HepG2 (cell line): ENCODE data around the gene ALPK3. TPM values are rescaled to one million over a fixed set of nuclear protein-coding genes. Genes with fewer than 3 reads are reported as not detected.

ENCODE experiments used
- CBFB ChIP-seq: sonication (generic); formaldehyde crosslinking; IDR thresholded peaks from 2 replicates; pipeline ENCODE4 v1.4.0; 2020; ENCODE audit warnings: missing genetic modification reagents
- CHCHD3 ChIP-seq: sonication (generic); formaldehyde crosslinking; IDR thresholded peaks from 2 replicates; pipeline ENCODE4 v1.8.0; 2022; ENCODE audit warnings: mild to moderate bottlenecking, missing genetic modification reagents, moderate library complexity
- FOXK2 ChIP-seq: fragments of 450-650 bp; IDR thresholded peaks from 2 replicates; pipeline ENCODE4 v1.6.1; 2016
- KLF13 ChIP-seq: sonication (generic); formaldehyde crosslinking; IDR thresholded peaks from 2 replicates; pipeline ENCODE4 v1.4.0; 2020; ENCODE audit warnings: mild to moderate bottlenecking, missing genetic modification reagents
- MIXL1 ChIP-seq: IDR thresholded peaks from 2 replicates; pipeline ENCODE4 v1.6.1; 2016
- NAIF1 ChIP-seq: sonication (generic); formaldehyde crosslinking; IDR thresholded peaks from 2 replicates; pipeline ENCODE4 v1.5.0; 2020; ENCODE audit warnings: mild to moderate bottlenecking, missing genetic modification reagents, borderline replicate concordance
- NFAT5 ChIP-seq: sonication (generic); formaldehyde crosslinking; IDR thresholded peaks from 2 replicates; pipeline ENCODE4 v1.4.0; 2020; ENCODE audit warnings: missing genetic modification reagents
- POGZ ChIP-seq: sonication (generic); formaldehyde crosslinking; IDR thresholded peaks from 2 replicates; pipeline ENCODE4 v1.4.0; 2020; ENCODE audit warnings: mild to moderate bottlenecking, missing genetic modification reagents
- TRAFD1 ChIP-seq: sonication (generic); formaldehyde crosslinking; IDR thresholded peaks from 2 replicates; pipeline ENCODE4 v1.5.1; 2020; ENCODE audit warnings: missing genetic modification reagents, mild to moderate bottlenecking, borderline replicate concordance
- ZEB1 ChIP-seq: IDR thresholded peaks from 2 replicates; pipeline ENCODE4 v1.6.1; 2012; ENCODE audit warnings: mild to moderate bottlenecking, low read depth, inconsistent platforms; ENCODE audit not compliant: insufficient replicate concordance
- ZNF121 ChIP-seq: sonication (generic); formaldehyde crosslinking; IDR thresholded peaks from 2 replicates; pipeline ENCODE4 v1.5.0; 2020; ENCODE audit warnings: mild to moderate bottlenecking, missing genetic modification reagents
- ZNF414 ChIP-seq: sonication (generic); formaldehyde crosslinking; IDR thresholded peaks from 2 replicates; pipeline ENCODE4 v1.5.0; 2020; ENCODE audit warnings: missing genetic modification reagents
- ZNF691 ChIP-seq: sonication (generic); formaldehyde crosslinking; IDR thresholded peaks from 2 replicates; pipeline ENCODE4 v1.4.0; 2020; ENCODE audit warnings: missing genetic modification reagents, low read depth, mild to moderate bottlenecking, borderline replicate concordance
- ZNF879 ChIP-seq: sonication (generic); formaldehyde crosslinking; IDR thresholded peaks from 2 replicates; pipeline ENCODE4 v1.8.1; 2023; ENCODE audit warnings: missing genetic modification reagents
- ZNF883 ChIP-seq: sonication (generic); formaldehyde crosslinking; IDR thresholded peaks from 2 replicates; pipeline ENCODE4 v1.5.1; 2020; ENCODE audit warnings: mild to moderate bottlenecking, missing genetic modification reagents; ENCODE audit errors: not compliant biosample characterization
- ZSCAN25 ChIP-seq: sonication (generic); formaldehyde crosslinking; IDR thresholded peaks from 2 replicates; pipeline ENCODE4 v1.8.0; 2022; ENCODE audit warnings: mild to moderate bottlenecking, missing genetic modification reagents
- polyA plus RNA-seq, 8 experiments: library from polyadenylated mRNA; depleted of rRNA in 3 of 8; stranded (reverse) in 7 of 8; unstranded in 1 of 8; fragments of >200 nt; fragmentation: Illumina TruSeq in 4 of 8; extraction: Trizol in 4 of 8; gene quantifications; 2 replicates each; pipeline versions ENCODE4 v1.2.1 to v1.2.3, GENCODE V29; 2011 to 2016; ENCODE audit warnings: low read depth in 4 of 8, missing spikeins in 1 of 8, mixed read lengths in 1 of 8; ENCODE audit not compliant: insufficient read depth in 1 of 8
- total RNA-seq, 5 experiments: library from RNA; depleted of rRNA; stranded (reverse); fragments of >200 nt; fragmentation: Illumina TruSeq; extraction: Trizol; gene quantifications; 2 replicates each; pipeline ENCODE4 v1.2.3, GENCODE V29; 2016; ENCODE audit warnings: low read depth in 1 of 5
- TF ChIP-seq, protein P1 (sequence below): IDR thresholded peaks from 2 replicates; pipeline ENCODE4 v1.6.1; 2016; ENCODE audit warnings: control low read depth
- TF ChIP-seq, protein P2 (sequence below): sonication (generic); formaldehyde crosslinking; conservative IDR thresholded peaks from 2 replicates; pipeline ENCODE4 v1.8.0; 2022; ENCODE audit warnings: low read depth, missing genetic modification reagents

ALPK3 gene
- total and polyA plus RNA-seq, 2 of the 13 experiments (the other 11 are each of a cell fraction or from before 2014, with no cell fraction given), result 0.04 to 0.42 TPM

DNA sequence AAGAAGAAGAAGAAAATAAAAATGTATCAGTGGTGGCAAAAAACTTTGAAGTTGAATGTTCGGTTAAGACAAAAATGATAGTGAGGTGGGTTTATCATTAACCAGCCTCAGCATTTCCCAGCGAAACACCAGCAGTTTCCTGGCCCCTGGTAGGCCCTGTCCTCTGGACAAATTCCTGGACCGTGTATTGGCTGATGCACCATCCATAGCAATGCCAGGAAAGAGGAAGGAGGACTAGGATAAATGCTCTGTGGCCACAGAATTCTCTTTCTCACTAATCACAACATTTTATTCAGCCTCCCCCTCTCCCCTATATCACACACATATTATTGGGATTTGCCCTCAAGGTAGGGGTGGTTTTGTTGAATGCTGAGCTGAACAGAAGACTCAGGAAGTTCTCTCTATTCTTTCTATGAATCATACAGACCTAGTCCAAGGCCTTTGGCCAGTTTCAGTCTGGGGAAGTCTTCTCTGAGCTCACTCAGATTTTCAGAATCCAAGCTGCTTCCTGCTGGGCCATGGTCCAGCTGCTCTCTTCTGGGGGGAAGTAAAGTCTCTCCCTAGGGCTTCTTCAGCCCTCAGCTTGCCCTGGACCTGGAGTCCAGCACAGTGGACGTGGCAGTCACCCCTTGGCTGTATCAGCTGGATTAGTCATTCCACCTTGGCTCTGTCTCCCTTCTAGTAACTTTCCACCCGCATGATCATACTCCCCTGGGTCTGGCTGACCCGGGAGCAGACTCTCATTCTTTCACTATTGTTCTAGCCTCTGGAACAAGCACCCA is 94.9 kb downstream of the ALPK3 start (continued):
- TF ChIP-seq, protein P1, sequence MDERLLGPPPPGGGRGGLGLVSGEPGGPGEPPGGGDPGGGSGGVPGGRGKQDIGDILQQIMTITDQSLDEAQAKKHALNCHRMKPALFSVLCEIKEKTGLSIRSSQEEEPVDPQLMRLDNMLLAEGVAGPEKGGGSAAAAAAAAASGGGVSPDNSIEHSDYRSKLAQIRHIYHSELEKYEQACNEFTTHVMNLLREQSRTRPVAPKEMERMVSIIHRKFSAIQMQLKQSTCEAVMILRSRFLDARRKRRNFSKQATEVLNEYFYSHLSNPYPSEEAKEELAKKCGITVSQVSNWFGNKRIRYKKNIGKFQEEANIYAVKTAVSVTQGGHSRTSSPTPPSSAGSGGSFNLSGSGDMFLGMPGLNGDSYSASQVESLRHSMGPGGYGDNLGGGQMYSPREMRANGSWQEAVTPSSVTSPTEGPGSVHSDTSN (CRISPR knock-in tag), result no peak
- TF ChIP-seq, protein P2, sequence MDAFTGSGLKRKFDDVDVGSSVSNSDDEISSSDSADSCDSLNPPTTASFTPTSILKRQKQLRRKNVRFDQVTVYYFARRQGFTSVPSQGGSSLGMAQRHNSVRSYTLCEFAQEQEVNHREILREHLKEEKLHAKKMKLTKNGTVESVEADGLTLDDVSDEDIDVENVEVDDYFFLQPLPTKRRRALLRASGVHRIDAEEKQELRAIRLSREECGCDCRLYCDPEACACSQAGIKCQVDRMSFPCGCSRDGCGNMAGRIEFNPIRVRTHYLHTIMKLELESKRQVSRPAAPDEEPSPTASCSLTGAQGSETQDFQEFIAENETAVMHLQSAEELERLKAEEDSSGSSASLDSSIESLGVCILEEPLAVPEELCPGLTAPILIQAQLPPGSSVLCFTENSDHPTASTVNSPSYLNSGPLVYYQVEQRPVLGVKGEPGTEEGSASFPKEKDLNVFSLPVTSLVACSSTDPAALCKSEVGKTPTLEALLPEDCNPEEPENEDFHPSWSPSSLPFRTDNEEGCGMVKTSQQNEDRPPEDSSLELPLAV (CRISPR knock-in tag), result no peak
- TF ChIP-seq ZNF883 (CRISPR knock-in tag) (no peak), POGZ (CRISPR knock-in tag) (no peak), FOXK2 (no peak), ZSCAN25 (no peak), ZEB1 (no peak), ZNF414 (CRISPR knock-in tag) (no peak), ZNF121 (CRISPR knock-in tag) (0 out of 2 replicates have a peak, but pooled peaks have one; percentile 2), NFAT5 (CRISPR knock-in tag) (peak; percentile 81), MIXL1 (CRISPR knock-in tag) (no peak), TRAFD1 (CRISPR knock-in tag) (no peak), CBFB (CRISPR knock-in tag) (no peak), NAIF1 (no peak), ZNF879 (CRISPR knock-in tag) (no peak), ZNF691 (CRISPR knock-in tag) (no peak), CHCHD3 (CRISPR knock-in tag) (no peak), KLF13 (CRISPR knock-in tag) (no peak)
